ENCODE data around the gene CD63.

The CD63 gene

DNA sequence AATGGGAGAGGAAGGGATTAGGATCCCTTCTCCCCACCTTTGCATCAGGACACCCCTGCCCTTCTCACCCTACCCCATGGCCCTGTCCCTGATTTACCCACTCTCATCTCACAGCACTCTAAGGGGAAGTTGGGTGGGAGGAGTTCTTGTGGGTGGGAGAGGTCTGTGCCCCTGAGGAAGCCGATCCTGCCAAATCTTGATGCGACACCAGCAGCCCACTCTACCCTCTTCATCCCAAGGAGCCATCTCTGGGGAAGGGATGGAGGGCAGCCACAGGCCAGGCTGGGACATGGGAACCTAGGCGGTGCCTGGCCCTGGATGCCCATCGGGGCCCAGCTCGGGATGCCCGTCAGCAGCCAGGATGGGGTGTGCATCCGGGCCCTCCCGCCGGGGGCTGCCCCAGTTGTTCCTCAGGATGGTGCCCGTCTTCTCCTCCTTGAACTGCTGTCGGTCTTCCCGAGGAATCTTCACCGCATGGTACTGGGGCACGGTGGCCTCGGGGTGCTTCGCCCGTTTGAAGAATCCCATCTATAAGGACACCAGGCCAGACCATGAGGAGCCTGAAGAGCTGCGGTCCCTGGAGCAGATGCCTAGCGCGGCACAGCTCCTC lies 43.9 kb downstream of the CD63 start:
- no peak for DNase-seq

DNA sequence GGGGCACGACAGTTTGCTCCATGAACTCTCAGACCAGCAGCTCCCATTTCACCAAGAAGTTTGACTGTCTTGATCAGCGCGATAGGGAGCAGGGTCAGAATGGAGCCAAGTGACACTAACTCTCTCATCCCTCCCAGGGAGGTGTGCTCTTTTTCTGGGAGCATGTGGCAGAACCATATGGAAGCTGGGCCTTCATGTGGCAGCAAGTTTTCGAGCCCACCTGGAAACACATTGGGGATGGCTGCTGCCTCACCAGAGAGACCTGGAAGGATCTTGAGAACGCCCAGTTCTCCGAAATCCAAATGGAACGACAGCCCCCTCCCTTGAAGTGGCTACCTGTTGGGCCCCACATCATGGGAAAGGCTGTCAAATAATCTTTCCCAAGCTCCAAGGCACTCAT lies 45.1 kb downstream of the CD63 start:
- no peak for DNase-seq

DNA sequence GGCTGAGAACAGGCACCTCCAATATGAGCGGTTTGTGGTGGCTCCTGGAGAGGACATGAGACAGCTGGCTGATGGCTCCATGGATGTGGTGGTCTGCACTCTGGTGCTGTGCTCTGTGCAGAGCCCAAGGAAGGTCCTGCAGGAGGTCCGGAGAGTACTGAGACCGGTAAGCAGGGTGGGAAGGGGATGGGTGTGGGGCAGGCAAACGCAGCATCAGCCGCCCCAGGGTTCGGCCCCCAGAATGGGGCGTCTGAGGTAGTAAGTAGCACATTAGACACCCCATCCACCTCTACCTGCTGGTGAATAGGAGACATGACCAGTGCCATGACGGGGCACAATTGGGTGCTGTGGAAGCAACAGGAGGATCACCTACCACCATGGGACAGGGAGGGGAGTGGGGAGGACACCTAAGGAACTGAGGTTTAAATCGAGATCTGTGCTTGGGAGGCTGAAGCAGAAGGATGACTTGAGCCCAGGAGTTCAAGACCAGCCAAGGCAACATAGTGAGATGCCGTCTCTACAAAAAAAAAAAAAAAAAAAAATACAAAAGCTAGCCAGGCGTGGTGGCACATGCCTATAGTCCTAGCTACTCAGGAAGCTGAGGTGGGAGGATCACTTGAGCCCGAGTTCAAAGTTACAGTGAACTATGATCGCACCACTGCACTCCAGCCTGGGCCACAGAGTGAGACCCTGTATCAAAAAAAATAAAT lies 46.6 kb downstream of the CD63 start:
- no peak for DNase-seq

DNA sequence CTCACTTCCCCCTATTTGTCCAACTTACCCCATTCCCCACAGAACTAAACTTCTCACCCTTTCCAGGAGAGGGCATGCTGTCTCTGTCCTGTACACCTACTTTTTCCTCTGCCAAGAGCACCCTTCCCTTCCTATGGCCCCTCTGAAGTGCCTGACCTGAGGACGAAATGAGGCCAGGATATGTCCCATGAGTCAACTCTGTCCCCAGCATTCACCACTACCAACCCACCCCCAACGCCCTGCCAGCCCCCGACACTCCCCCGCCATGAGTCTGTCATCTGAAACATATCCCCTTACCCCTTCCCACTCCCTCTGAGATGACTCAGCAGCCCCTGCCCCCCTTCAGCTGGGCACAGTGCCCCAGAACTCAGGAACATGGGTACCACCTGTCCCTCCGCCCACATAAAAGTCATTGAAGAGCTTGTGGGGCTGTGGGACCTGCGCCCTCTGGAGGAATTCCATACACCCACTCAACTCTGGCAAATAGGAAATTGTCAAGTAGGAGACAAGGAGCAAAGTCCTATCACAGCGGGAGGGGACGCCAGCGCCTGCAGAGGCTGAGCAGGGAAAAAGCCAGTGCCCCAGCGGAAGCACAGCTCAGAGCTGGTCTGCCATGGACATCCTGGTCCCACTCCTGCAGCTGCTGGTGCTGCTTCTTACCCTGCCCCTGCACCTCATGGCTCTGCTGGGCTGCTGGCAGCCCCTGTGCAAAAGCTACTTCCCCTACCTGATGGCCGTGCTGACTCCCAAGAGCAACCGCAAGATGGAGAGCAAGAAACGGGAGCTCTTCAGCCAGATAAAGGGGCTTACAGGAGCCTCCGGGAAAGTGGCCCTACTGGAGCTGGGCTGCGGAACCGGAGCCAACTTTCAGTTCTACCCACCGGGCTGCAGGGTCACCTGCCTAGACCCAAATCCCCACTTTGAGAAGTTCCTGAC lies 47.4 kb downstream of the CD63 start:
- DNase-seq, result no peak

DNA sequence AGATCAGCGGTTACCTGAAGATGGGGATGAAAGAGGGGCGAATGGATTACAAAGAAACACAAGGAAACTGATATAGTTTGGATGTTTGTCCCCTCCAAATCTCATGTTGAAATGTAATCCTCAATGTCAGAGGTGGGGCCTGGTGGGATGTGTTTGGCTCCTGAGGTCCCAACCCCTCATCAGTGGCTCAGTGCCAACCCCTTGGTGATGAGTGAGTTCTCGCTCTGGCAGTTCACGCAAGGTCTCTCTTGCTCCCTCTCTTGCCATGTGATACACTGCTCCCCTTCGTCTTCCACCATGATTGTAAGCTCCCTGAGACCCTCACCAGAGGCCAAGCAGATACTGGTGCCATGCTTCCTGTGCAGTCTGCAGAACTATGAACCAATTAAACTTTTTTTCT lies 49.1 kb downstream of the CD63 start:
- no peak for DNase-seq

DNA sequence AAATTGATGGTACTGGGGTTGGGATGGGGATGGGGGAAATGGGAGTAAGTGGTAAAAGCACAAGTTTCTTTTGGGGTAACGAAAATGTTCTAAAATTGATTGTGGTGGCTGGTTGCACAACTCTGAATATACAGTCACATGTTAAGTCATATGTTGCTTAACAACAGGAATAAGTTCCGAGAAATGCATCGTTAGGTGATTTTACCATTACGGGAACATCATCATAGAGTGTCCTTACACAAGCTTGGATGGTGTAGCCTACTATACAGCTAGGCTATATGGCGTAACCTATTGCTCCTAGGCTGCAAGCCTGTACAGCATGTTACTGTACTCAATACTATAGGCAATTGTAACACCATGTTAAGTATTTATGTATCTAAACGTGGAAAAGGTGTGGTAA lies 52.1 kb downstream of the CD63 start:
- no peak for DNase-seq

DNA sequence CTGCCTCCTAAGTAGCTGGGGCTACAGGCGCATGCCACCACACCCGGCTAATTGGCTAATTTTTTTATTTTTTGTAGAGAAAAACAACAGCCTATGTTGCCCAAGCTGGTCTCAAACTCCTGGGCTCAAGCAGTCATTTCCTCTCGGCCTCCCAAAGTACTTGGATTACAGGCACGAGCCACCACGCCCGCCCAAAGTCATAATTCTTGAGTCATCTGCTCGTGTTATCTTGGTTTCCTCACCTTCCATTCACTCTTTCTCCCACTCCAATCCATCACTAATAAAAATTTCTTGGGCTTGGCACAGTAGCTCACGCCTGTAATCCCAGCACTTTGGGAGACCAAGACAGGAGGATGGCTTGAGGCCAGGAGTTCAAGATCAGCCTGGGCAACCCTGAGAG lies 53.1 kb downstream of the CD63 start:
- no peak for DNase-seq
